Prostate gland (tissue), 2 donors: Measurements from ENCODE around the gene SH3GL3.

ENCODE experiments used
- CTCF ChIP-seq, 4 experiments: fragments of 200-600 bp in 2 of 4; fragments of 450-650 bp in 2 of 4; sonication (generic) in 2 of 4; IDR thresholded peaks; 1 replicate in 3 of 4; 2 replicates in 1 of 4; pipeline ENCODE4 v1.5.1; 2016 to 2019; ENCODE audit warnings: antibody characterized with exemption in 4 of 4, mild to moderate bottlenecking in 2 of 4, moderate library complexity in 2 of 4
- POLR2AphosphoS5 ChIP-seq: sonication (generic); formaldehyde crosslinking; IDR thresholded peaks from one replicate; pipeline ENCODE4 v1.6.1; 2017; ENCODE audit warnings: antibody characterized with exemption

GRCh38 chr15:83612226-83612625 lies 165.1 kb downstream of the SH3GL3 start:
- TF ChIP-seq POLR2AphosphoS5 (no peak), CTCF (IDR thresholded peaks at IDR 0.05) (no peak)
